ENCODE data around the gene TRPC3. TPM values are rescaled to one million over a fixed set of nuclear protein-coding genes. Genes with fewer than 3 reads are reported as not detected.
A peak's percentile ranks its signal among the peaks of the same experiment; 100 is the strongest.

TRPC3 gene
- total RNA-seq, 3 donors from 2014 or later: 0.17 to 1.0 (median 0.51) TPM

- Histone ChIP-seq H3K4me1 (ENCODE audit: low read depth) (no peaks in the 10 kb centered on the region), H3K9me3 (no peaks in the 10 kb centered on the region), H3K4me3 (no peak overlapping the region), H3K36me3 (ENCODE audit: low read depth) (no peaks in the 10 kb centered on the region)
- DNase-seq: no peak
- no peak for ATAC-seq
- intact Hi-C loops (cut with DNase I, micrococcal nuclease): no loop called here
- TF ChIP-seq CTCF (IDR thresholded peaks at IDR 0.05): no peak
Observed at GRCh38 chr4:121938282-121939092, 13.4 kb downstream of the TRPC3 start.

DNA sequence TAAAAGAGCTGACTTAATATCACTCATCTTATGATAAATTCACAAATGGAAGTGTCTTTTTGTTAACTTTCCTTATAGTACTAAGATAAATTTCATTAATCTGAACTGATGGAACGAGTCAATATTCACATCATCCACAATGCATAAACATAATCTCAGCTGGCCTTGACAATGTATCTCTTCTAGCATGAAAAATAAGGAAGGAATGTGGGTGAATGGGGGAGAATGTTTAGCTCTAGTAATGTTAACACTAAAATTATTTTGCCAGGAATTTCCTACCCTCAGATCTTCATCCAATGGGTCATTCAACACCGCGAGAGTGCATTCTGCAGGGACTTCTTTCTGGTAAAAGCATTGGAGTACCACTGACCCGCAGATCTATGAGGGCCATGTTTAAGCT lies 15.8 kb downstream of the TRPC3 start:
- H3K4me1 ChIP-seq (ENCODE audit: low read depth): no peaks in the 10 kb centered on the region
- no peak overlapping the region for H3K4me3 ChIP-seq
- no peak for TF ChIP-seq CTCF (IDR thresholded peaks at IDR 0.05)
- no peak for ATAC-seq
- H3K36me3 ChIP-seq (ENCODE audit: low read depth): no peaks in the 10 kb centered on the region
- no peak for DNase-seq
- no peaks in the 10 kb centered on the region for H3K9me3 ChIP-seq
- intact Hi-C loops (cut with DNase I, micrococcal nuclease): no loop called here

GRCh38 chr4:121934635-121935034 lies 17.2 kb downstream of the TRPC3 start:
- no peak for TF ChIP-seq CTCF (IDR thresholded peaks at IDR 0.05)
- ATAC-seq: no peak
- H3K4me3 ChIP-seq: no peak overlapping the region
- intact Hi-C loops (cut with DNase I, micrococcal nuclease): no loop called here
- no peak for DNase-seq
- no peaks in the 10 kb centered on the region for H3K4me1 ChIP-seq (ENCODE audit: low read depth)
- H3K9me3 ChIP-seq: no peaks in the 10 kb centered on the region
- no peaks in the 10 kb centered on the region for H3K36me3 ChIP-seq (ENCODE audit: low read depth)

DNA sequence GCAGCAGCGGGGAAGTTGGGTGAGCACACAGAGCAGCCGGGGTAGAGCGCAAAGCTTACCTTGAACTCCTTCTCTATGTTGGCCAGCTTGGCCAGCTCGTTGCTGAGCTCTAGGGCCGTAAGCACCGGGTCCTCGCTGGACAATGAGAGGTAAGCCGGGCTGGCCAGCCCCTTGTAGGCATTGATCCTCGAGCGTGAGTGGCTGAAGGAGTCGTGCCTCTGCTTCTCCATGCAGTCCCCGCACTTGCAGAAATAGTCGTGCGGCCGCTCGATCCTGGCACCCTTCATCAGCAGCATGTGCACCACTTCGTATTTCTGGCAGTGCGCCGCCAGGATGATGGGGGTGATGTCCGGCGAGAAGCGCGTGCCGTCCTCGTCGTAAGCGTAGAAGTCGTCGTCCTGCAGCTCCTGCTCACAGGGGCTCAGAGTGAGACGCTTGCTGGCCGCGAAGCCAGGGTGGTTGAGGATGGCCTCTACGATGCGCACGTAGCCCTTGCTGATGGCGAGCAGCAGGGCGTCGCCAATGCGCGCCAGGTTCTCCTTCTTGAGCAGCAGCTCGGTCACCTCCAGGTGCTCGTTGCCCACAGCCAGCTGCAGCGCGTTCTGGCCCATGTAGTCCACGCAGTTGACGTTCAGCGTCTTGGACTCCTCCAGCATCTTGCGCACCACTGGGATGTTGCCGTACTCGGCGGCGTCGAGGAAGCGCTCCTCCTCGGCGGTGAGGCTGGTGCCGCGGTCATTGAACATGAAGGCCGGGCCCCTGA lies 19.5 kb downstream of the TRPC3 start:
- Histone ChIP-seq H3K36me3 (ENCODE audit: low read depth) (no peaks in the 10 kb centered on the region), H3K4me1 (ENCODE audit: low read depth) (no peaks in the 10 kb centered on the region), H3K9me3 (no peaks in the 10 kb centered on the region), H3K4me3 (no peak overlapping the region)
- intact Hi-C loops (cut with DNase I, micrococcal nuclease): no loop called here
- DNase-seq: peak in 1 of 3 donors; percentile 42
- ATAC-seq: no peak
- no peak for TF ChIP-seq CTCF (IDR thresholded peaks at IDR 0.05)

DNA sequence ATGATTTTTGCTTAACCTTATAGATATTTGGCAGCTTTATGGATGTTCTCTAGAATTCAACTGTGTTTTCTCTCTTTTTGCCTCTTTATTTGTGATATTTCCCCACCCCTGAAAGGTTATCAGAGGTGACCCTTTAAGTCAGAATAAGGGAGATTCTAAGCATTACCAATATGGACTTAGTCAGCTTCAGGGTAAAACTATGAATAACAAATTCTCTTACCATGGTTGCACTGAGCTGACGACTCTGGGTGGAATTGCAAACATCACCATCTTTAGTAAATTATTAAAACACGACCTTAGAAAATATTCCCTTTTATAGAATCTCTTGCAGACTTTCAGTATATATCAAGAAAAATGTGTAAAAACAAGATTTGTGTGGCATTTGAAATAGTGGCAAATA lies 21.6 kb downstream of the TRPC3 start:
- H3K4me1 ChIP-seq (ENCODE audit: low read depth): no peaks in the 10 kb centered on the region
- intact Hi-C loops (cut with DNase I, micrococcal nuclease): no loop called here
- no peak for TF ChIP-seq CTCF (IDR thresholded peaks at IDR 0.05)
- no peaks in the 10 kb centered on the region for H3K9me3 ChIP-seq
- DNase-seq (no peak), ATAC-seq (no peak)
- no peaks in the 10 kb centered on the region for H3K36me3 ChIP-seq (ENCODE audit: low read depth)
- no peak overlapping the region for H3K4me3 ChIP-seq
